ENCODE data around the gene PER3.

GRCh38 chr1:7847599-7847998, 63.5 kb downstream of the PER3 start:
- TF ChIP-seq CEBPB (IDR thresholded peaks at IDR 0.05; ENCODE audit: low read depth, low read length) (no peak), POLR2A (IDR thresholded peaks at IDR 0.05; ENCODE audit: low read depth, low read length) (no peak)
